HEK293T (cell line): ENCODE results near the gene SMC5.

ENCODE experiments used
- FOXK2 ChIP-seq: fragments of 450-650 bp; IDR thresholded peaks from 2 replicates; pipeline ENCODE4 v1.6.1; 2016; ENCODE audit warnings: mild to moderate bottlenecking
- LEF1 ChIP-seq: fragments of 450-650 bp; IDR thresholded peaks from 2 replicates; pipeline ENCODE4 v1.6.1; 2017; ENCODE audit warnings: mild to moderate bottlenecking, borderline replicate concordance
- SUZ12 ChIP-seq: fragments of 450-650 bp; IDR thresholded peaks from 2 replicates; pipeline ENCODE4 v1.6.1; 2016; ENCODE audit warnings: mild to moderate bottlenecking

DNA sequence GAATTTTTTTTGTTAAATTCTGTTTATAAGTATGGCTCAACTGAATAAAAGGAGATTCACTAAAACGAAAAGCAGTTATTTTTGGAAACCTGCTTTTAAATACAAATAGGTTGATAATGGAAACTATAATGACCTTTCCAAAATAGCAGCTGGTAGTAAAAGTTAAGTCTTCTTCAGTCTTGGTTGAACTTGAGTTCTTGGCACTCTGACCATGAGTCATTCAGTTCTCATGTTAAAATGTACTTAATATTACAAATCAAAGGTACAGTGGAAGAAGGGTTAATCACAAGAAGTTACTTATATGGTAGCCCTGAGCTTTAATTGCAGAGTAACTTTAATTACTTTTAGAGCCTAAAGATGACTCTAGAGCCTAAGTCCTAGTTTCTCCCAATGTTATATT is 93.6 kb downstream of the SMC5 start:
- TF ChIP-seq FOXK2 (no peak), SUZ12 (no peak), LEF1 (no peak)
